DMS79 (cell line): ENCODE results near the gene RABL6.
"Not testable (repeated sequence)": the region's sequence is repeated elsewhere in the genome, so short reads cannot be mapped to it uniquely, and the experiment has no call there.

Experiments
- DNase-seq: peaks from one replicate; lab custom pipeline; 2025; lab: John Stamatoyannopoulos, UW

RABL6 gene

GRCh38 chr9:136821826-136822544 is 14.2 kb downstream of the RABL6 start:
- no peak for DNase-seq

DNA sequence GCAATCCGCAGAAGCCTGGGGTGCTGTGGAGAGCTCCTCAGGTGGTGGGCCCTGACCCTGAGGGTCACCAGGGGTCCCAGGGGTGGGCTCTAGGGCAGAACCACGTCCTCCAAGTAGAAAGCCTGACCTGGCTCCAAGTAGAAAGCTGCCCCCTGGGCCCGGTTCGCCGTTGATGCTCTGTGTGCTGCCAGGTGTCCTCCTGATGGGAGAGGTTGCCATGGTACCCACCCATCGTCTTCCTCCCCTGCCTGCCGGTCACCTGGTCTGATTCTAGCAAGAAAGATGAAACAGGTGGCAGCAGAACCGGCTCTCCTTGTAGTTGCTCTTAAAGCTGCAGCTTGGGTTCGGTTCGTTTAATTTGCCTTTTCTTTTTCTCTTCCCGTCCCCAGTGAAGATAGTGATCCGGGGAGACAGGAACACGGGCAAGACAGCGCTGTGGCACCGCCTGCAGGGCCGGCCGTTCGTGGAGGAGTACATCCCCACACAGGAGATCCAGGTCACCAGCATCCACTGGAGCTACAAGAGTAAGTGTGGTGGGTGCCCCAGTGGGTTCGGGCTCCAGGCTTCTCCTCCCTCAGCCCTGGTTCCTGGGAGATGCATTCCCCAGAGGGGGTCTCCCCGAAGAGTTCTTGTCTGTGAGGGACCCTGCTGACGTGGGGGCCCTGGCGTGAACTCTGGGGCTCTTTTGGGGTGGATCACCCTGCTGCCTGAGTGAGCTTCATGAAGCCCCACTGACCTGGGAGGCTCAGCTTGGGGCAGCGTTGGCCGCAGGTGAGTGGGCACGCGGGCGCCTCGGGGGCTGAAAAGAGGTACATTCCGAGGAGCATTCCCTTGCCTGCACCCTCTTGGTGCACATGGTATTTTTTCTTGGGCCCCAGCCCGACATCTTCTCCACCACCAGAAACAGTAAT is 15.6 kb downstream of the RABL6 start:
- peak; percentile 35 for DNase-seq

DNA sequence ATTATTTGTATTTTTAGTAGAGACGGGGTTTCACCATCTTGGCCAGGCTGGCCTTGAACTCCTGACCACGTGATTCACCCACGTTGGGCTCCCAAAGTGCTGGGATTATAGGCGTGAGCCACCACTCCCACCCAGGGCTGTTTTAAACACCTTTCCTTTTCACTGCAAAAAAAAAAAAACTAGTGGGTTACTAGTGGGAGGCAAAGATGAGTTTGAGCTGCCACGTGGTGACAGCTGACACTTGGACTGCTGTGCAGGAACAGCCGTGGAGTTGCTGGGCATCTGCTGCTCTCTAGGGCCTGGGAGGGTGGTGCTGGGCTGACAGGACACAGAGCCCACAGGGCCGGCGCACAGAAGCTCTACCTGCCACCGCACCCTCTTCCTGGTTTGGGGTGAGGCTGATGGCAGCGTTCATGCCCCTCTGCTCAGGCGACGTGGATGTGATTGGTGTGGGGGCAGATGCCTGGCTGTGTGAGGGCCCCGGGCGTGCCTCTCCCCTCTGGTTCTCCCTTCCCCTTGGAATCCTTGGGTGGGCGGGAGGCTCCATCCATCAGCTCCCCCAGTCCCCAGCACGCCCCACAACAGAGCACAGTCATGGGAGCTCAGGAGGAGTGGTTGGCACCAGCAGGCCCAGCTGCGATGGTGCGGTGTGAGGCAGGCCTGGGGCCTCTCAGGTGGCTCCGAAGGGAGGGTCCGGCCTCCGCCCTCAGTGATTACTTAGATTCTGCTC is 16.9 kb downstream of the RABL6 start:
- no peak for DNase-seq

GRCh38 chr9:136825295-136826187 is 17.8 kb downstream of the RABL6 start:
- no peak for DNase-seq

DNA sequence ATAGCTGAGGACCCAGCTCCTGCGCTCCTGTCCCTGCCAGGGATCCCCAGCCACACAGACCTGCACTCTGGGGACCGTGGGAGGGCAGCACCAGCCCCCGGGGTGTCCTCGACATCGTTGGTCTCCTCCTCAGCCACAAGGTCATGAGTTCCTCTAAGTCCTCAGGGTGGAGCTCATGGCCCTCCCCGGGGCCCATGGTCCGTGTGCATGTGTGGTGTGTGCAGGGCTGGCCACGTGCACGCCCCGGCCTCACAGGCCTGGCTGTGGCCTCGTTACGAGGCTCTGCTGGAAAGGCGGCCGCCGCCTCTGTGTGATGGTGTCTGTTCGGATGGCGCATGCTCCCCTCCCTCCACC is 18.4 kb downstream of the RABL6 start:
- no peak for DNase-seq

GRCh38 chr9:136826703-136827582 is 19.2 kb downstream of the RABL6 start:
- no peak for DNase-seq

GRCh38 chr9:136827794-136828473 is 20.2 kb downstream of the RABL6 start:
- no peak for DNase-seq

DNA sequence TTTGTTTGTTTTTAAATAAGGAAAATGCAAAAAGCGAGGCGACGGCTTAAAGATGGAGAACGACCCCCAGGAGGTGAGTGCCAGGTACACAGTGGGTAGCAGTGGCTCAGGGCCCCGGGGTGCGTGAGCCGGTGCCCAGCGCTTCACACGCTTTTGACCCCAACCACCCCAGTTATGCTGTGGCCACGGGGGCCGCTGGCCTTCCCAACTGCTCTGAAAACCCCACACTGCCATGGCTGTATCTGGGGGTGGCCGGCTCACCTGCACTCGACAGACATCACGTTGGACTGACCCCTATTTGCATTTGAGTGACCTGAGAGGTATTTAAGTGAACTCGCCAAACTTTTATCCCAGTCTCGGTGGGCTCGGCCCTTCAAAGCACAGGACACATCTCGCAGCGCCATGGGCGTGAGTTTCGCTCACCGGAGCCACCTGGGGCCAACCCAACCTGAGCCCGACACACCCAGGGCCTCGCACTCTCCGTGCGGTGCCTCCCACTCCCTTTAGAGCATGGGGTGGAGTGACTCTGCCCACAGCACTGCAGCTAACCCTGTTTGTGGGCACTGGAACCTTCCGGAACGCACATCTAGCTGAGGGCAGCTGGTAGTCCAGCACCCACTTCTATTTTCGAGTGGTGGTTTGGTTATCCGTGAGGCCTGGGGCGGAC is 20.9 kb downstream of the RABL6 start:
- DNase-seq: no peak

DNA sequence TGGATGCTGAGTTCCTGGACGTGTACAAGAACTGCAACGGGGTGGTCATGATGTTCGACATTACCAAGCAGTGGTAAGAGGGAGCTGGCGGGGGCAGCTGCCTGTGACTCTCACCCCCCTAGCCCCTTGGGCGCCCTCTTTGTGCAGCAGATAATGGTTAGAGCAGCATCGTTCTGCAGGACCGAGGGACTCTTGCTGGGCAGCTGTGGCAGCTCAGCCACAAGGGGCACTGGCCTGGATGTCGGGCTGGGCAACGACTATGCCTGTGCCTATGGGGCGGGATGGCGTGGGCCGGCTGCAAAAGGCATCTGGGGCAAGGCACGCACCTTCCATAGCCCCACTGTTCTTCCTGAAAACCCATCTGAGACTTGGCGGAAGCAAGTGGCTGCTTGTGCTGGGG is 21.7 kb downstream of the RABL6 start:
- DNase-seq: no peak

DNA sequence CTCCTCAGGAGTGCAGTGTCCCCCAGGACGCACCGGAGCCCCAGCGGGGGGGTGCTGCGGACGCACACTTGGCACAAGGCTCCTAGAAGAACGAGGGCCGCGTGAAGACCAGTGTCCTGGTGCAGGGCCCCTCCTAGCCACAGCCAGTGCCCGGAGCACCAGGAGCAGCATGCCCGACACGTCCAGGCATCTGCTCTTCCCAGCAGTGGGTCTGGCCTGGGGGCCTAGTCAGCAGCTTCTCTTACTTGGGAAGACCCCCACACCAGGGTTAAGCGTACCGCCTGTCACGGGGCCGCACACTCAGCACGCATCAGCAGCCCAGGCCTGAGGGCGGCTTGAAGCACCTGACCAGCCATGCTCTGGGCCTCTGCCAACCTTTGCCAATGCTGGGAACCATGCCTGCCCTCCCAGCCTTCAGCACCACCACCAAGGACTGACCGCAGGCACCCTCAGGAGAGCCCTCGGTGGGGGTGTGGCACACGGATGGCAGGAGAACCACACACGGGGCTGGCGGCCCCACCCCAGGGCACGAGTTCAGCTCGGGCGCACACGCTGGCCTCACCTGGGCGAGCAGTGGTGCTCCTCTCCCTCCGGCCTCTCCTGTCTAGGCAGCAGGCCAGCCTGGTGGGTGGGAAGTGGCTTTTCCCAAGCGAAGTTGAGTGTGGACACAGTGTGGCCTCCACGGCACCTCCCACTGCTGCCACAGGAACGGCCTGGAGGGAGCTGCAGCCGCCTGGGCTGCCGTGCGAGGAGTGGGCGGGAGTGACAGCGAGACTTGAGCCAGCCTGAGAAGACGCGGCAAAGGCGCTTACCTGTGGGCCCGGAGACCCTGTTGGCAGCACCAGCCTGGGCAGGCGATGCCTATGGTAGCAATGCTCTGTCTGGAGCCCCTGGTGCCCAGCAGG is 22.5 kb downstream of the RABL6 start:
- DNase-seq: no peak

GRCh38 chr9:136831002-136831719 is 23.4 kb downstream of the RABL6 start:
- no peak for DNase-seq

DNA sequence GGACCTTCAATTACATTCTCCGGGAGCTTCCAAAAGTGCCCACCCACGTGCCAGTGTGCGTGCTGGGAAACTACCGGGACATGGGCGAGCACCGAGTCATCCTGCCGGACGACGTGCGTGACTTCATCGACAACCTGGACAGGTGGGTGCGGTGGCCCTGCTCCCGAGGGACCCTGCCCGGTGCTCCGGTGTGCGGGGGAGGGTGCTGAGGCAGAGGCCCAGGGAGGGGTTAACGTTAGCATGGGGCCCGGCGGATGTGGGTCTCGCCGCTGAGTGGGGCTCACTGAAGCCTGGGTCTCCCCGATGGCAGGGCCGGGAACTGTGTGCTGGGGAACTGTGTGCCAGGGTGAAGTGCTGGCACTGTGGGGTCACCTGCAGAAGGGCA is 24.0 kb downstream of the RABL6 start:
- DNase-seq: no peak

DNA sequence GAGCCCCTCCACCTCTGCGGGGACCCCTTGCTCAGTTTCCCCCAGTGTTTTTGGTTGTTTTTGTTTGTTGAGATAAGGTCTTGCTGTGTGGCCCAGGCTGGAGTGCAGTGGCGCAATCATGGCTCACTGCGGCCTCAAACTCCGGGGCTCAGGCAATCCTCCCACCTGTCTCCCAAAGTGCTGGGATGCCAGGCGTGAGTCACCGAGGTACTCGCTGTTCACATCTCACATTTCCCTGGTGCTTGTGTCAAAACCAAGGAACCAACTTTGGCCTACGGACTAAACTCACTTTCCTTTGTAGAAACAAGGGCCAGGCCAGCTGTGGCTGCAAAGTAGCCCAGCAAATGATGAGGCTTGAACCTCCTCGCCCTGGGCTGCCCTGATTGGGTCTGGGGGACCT is 24.8 kb downstream of the RABL6 start:
- no peak for DNase-seq

DNA sequence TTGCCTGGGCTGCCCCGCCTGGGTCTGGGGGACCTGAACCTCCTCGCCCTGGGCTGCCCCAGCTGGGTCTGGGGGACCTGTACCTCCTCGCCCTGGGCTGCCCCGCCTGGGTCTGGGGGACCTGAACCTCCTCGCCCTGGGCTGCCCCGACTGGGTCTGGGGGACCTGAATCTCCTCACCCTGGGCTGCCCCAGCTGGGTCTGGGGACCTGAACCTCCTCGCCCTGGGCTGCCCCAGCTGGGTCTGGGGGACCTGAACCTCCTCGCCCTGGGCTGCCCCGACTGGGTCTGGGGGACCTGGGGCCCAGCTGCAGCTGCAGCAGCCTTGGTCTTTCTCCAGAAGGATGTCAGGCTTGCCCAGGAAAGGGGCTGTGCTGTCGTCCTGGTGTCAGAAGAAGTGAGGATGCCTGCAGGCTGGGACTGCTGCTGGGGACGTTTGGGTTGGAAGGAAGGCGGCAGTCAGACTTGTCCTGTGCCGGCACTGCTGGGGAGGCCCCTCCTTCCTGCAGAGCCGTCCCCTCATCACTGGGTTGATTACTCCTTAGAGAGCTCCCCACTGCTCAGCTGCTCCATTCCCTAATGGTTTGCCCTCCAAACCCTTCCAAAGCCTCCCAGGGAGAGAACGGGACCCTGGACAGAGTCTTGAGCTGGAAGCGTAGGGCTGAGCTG is 25.8 kb downstream of the RABL6 start:
- not testable (repeated sequence) for DNase-seq

GRCh38 chr9:136835162-136835931 is 27.6 kb downstream of the RABL6 start:
- DNase-seq: no peak
